GM18909 (cell line): ENCODE measurements around the gene PCDHGB2.
A peak's percentile ranks its signal among the peaks of the same experiment; 100 is the strongest.
"Not testable (repeated sequence)": the region's sequence is repeated elsewhere in the genome, so short reads cannot be mapped to it uniquely, and the experiment has no call there.

ENCODE experiments used
- ATAC-seq: cut with Tn5 transposase; IDR thresholded peaks from one replicate; pipeline ENCODE4 v1.9.1; 2021; ENCODE audit warnings: mild to moderate bottlenecking; ENCODE audit not compliant: unreplicated experiment, poor library complexity

Gene PCDHGB2

GRCh38 chr5:141383345-141383744, 23.6 kb downstream of the PCDHGB2 start:
- no peak for ATAC-seq

GRCh38 chr5:141384471-141385267, 24.9 kb downstream of the PCDHGB2 start:
- no peak for ATAC-seq

GRCh38 chr5:141387557-141388311, 27.9 kb downstream of the PCDHGB2 start, which contains the start of gene PCDHGB4:
Gene PCDHGB4, plus strand, starts transcription at chr5:141387698. Its CDS starts 187 bp downstream, at chr5:141387885.
- ATAC-seq = not testable (repeated sequence)

GRCh38 chr5:141388661-141389060, 28.9 kb downstream of the PCDHGB2 start:
- ATAC-seq = no peak

GRCh38 chr5:141389153-141390042, 29.6 kb downstream of the PCDHGB2 start:
- no peak for ATAC-seq

GRCh38 chr5:141392429-141393198, 32.8 kb downstream of the PCDHGB2 start, which contains the start of gene PCDHGA8:
Gene PCDHGA8, plus strand, starts transcription at chr5:141392633. Its CDS starts 181 bp downstream, at chr5:141392814.
- ATAC-seq = no peak

- no peak for ATAC-seq
Measured at GRCh38 chr5:141393267-141393666, 33.5 kb downstream of the PCDHGB2 start.

GRCh38 chr5:141394401-141395187, 34.8 kb downstream of the PCDHGB2 start:
- ATAC-seq = not testable (repeated sequence)

- ATAC-seq = peak; percentile 85
Measured at GRCh38 chr5:141397756-141398551, 38.2 kb downstream of the PCDHGB2 start, which contains the start of gene PCDHGB5. Gene PCDHGB5, plus strand, starts transcription at chr5:141397947. Its CDS starts 181 bp downstream, at chr5:141398128.

GRCh38 chr5:141398608-141399007, 38.8 kb downstream of the PCDHGB2 start:
- ATAC-seq = no peak

GRCh38 chr5:141399555-141400258, 39.9 kb downstream of the PCDHGB2 start:
- ATAC-seq = no peak

- ATAC-seq = no peak
Measured at GRCh38 chr5:141402553-141403243, 42.9 kb downstream of the PCDHGB2 start, which contains the start of gene PCDHGA9. Gene PCDHGA9, plus strand, starts transcription at chr5:141402778. Its CDS starts 175 bp downstream, at chr5:141402953.

GRCh38 chr5:141403387-141403786, 43.6 kb downstream of the PCDHGB2 start:
- no peak for ATAC-seq

GRCh38 chr5:141407790-141408505, 48.2 kb downstream of the PCDHGB2 start, which contains the start of gene PCDHGB6:
Gene PCDHGB6, plus strand, starts transcription at chr5:141408021. Its CDS starts 182 bp downstream, at chr5:141408203.
- ATAC-seq = peak; percentile 70

GRCh38 chr5:141409598-141410306, 50.0 kb downstream of the PCDHGB2 start:
- ATAC-seq = no peak
